Suppressor macrophage (primary cell): ENCODE measurements around the gene GNB1L.
A peak's percentile ranks its signal among the peaks of the same experiment; 100 is the strongest.

Experiments
- DNase-seq, 4 experiments: peaks; one replicate each; pipeline ENCODE4 v3.0.0-alpha.2; 2020 to 2022

Gene GNB1L

GRCh38 chr22:19876314-19876940, 21.8 kb upstream of the GNB1L start:
- no peak for DNase-seq

DNA sequence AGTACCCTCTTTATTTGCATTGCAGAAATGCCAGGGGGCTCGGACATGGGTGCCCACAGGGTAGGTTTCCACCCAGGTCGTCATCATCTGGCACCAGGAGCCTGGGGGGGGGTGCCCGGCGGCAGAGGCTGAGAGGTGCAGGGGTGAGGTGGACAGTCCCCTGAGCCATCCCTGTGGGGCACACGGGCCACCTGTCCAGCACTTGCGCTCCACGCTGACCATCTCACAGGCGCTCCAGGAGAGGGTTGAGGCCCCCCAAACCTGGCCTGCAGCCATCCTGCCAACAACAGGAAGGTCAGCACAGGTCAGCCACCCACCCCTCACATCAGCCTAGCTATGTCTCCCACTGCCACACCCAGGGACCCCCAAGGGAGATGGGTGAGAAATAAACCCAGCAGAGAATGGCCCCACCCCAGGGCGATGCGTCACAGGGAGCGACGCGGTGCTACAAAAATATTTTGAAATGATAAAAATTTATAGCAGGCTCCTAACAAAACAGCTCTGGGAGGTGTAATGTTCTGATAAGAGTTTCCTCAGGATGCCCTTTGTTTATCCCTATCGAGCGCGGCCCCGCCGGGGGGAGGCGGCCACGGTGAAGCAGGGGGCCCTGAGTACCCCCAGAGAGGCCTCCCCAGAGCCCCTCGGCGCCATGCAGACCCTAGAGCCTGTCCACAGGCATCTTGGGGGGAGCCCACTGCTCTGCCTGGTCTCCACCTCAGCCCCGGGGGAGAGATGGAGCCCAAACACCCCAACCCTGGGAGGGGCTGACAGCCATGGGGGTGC, 21.0 kb upstream of the GNB1L start:
- DNase-seq: no peak

DNA sequence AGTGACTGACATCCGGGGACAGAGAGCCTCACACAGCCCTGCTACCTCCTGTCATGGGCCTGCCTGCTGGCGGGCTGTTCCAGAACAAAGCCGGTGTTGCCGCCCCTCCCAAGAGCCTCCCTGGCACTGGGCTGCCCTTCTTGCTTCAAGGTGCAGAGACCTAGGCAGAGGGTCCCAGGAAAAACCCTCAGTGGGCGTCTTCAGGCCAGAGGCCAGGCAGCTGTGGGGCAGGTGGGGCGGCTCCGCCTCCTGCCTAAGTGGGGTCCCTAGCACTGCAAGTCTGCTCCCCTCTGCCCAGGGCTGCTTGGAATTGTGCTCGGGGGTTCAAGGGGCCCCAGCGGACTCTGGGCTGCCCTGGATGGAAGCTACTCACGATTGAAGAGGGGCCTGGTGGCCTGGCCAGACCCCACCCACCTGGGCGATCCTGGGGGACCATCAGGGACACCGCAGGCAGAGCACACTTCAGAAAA, 20.4 kb upstream of the GNB1L start:
- no peak for DNase-seq

GRCh38 chr22:19874307-19875060, 19.8 kb upstream of the GNB1L start:
- DNase-seq: no peak

GRCh38 chr22:19873960-19874306, 19.3 kb upstream of the GNB1L start:
- DNase-seq: no peak

DNA sequence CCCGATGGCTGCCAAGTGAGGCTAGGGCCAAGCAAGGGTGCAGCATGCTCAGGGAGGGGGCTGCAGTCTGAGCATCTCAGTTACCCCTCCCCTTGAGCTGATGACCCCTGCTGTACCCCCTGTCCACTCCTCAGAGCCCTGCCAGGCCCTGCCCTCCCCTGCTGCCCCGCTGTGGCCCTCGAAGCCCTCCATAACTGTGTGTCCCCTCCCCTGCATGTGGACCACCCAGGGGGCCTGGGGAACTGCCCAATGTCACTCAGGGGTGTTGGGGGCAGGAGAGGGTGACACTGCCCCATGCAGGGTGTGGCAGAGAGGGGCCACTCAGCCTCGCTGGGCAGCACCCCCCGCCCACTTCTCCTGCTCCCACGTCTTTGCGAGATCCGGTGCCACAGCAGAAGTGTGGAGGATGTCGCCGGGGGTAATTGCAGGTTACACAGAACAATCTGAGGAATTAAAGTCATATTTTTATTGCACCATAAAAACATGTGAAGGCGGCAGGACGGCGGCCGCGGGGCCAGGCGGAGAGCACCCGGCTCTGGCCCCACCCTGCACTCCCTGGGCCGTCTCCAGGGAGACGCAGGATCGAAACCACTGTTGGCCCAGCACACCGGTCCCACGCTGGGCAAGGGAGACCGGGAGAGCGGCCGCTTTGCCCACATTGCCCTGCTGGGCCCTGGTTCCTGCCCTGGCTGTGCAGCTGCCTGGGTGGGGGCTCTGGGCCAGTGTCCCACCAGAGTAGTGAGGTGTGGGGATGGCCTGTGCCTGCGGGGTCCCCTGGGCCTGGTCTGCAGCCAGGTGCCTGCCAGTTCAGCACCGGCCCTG, 18.7 kb upstream of the GNB1L start:
- no peak for DNase-seq

DNA sequence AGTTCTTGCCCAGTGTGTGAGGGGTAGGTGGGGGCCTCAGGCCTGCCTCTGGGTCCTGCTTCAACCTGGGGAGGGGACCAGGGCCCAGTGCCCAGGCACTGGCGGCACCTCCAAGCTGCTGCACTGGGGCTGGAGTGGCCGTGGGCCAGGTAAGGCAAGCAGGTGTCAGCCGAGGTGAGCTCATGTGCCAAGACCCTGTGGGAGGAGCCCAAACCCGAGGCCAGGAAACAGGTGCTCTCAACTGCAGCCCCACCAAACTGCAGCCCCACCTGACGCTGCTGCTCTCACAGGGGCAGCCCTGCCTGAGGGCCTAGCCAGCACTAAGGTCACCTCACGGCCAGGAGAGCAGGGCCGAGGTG, 18.1 kb upstream of the GNB1L start:
- no peak for DNase-seq

- no peak for DNase-seq
Observed at GRCh38 chr22:19871845-19872778, 17.4 kb upstream of the GNB1L start.

DNA sequence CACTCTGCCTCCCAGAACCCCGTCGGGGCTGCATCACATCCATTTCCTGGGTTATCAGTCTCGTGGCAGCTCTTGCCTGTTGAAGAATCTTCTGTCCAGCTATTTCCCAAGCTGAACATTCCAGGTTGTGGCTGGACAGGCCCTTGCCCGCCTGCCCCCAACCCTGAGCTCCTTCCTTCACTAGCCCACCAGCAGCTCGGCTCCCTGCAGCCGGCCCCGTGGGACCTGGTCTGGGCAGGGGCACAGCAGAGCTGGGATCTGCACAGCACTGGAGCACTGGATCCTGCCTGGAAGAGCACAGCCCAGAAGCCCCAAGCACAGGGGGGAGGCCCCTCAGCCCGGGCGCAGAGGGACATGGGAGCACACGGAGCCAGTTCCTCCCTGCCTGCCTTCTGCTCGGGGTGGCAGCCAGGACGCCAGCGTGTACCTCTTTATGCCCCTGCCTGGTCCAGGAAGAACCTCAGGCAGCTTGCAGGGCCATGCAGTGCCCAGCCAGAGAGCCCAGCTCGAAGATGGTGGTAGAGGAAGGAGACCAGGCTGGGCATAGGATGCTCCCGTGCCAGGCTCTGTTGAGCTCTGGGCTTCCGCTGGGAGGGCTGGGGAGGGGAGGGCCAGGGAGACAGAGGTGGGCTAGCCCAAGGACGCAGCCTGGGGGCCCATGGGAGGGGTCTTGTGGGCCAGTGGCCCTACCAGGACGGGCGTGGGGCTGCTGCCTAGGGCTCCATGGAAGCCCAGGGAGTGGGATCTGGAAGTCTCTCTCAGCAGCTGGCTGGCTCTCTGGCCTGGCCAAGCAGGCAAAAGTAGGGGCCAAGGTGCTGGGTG, 16.6 kb upstream of the GNB1L start:
- DNase-seq: no peak

- DNase-seq: no peak
Observed at GRCh38 chr22:19870153-19871022, 15.7 kb upstream of the GNB1L start.

DNA sequence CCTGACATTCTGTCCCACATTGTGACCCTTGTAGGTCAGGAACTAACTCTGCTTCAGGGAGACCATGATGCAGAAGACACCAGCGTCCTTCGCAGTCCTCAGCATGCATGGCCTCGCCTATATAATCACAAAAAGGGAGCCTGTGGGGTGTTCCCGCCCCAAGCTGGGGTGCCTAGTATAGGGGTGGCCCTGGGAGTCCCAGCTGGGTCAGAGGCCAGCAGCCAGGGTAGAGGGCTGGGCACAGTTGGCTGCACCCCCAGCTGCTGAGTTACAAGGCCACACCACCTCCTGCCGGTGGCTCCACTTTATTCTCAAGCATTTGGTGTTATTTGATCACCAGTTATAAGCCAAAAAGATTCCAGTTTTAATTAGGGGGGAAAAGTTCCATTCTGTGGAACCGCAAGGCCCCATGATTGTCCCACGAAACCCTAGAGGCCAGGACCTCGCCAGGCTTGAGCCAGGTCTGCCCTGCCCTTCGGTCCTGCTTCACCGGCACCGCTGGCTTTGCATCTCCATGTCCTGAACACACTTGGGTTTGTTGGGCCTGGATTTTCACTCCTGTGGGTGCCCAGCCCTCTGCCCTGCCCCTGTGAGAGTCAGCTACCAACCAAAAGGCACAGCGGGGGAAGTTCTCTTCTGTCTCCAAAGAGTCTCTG, 15.0 kb upstream of the GNB1L start:
- DNase-seq: no peak

- DNase-seq: no peak
Observed at GRCh38 chr22:19868773-19869471, 14.2 kb upstream of the GNB1L start.

DNA sequence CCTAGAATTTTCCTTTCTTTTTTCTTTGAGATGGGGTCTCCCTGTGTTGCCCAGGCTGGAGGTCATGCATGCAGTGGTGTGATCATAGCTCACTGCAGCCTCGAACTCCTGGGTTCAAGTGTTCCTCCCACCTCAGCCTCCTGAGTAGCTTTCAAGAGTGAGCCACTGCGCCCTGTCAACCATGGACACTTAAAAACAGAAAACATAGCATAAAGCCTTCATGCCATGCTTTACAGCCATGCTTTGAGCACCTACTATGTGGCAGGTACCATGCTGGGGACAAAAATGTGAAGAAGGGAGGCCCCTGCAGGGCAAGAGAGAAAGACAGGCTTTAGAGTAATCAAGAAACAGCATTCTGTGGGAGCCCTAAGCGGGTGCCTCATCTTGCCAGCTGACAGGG, 13.7 kb upstream of the GNB1L start:
- DNase-seq: no peak

GRCh38 chr22:19867617-19868016, 12.9 kb upstream of the GNB1L start:
- no peak for DNase-seq

- no peak for DNase-seq
Observed at GRCh38 chr22:19866665-19867009, 12.0 kb upstream of the GNB1L start.

DNA sequence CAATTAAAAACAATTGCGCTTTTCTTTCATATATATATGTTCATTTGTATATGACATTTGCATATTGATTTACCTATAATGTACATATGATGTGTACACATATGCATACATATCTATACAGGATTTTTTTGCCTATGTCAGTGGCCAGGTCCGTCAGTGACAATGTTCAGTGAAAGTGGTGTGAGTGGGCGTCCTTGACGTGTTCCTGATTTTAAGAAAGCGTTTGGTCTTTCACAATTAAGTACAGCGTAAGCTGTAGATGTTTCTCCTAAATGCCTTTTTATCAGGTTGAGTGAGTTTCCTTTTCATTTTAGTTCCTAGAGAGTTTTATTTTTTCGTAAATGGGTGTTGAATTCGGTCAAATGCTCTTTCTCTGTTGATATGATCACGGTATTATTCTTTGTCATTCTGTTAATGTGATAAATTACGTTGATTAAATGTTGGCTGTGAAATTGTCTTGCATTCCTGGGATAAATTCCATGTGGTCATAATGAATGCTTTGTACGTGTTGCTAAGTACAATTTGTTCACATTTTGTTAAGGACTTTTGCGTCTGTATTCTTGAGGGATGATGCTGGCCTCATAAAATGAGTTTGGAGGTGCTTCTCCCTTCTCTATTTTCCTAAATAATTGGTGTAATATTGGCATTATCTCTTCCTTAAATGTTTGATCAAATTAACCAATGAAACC, 10.6 kb upstream of the GNB1L start:
- peak; percentile 62 to 77 (median 74) for DNase-seq

DNA sequence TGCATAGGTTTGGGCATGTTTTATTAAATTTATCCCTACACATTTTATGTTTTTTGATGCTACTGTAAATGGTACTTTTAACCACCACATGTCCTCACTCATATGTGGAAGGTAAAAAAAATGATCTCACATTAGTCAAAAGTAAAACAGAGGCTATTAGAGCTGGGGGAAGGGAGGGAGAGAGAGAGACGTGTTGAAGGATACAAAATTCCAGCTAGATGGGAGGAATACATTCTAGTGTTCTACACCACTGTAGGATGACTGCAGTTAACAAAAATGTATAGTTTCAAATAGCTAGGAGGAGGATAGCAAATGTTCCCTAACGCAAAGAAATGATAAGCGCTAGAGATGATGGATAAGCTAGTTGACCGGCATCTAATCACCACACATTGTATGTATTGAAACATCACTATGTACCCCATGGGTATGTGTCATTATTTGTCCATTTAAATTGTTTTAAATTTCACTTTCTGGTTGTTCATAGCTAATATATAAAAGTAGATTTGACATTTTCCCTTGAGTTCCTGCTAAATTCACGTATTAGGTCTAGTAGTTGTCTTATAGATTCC, 9.9 kb upstream of the GNB1L start:
- no peak for DNase-seq

GRCh38 chr22:19863571-19863970, 8.9 kb upstream of the GNB1L start:
- no peak for DNase-seq
